H1 (cell line): ENCODE measurements around the gene OR1S1. TPM values are rescaled to one million over a fixed set of nuclear protein-coding genes. Genes with fewer than 3 reads are reported as not detected.

Experiments used
- CTCF ChIA-PET: fragments of 300-600 bp; sonication (Branson Sonifier 250); formaldehyde crosslinking; loops from one replicate; lab custom pipeline; 2021; ENCODE audit not compliant: partially characterized antibody; lab: Charles Lee
- POLR2A ChIA-PET: fragments of 300-600 bp; sonication (Branson Sonifier 250); formaldehyde crosslinking; loops from one replicate; lab custom pipeline; 2021; ENCODE audit warnings: inconsistent platforms; ENCODE audit not compliant: partially characterized antibody; lab: Charles Lee
- DNase-seq, 2 experiments: peaks; one replicate each; pipeline versions ENCODE4 v3.0.0 to v3.0.0-alpha.2; 2010 to 2022; ENCODE audit warnings: low spot score in 2 of 2, low read depth in 1 of 2, mixed read lengths in 1 of 2
- FAIRE-seq: peaks from 2 replicates; lab custom pipeline; 2011; peaks lifted over from hg19 to GRCh38; lab: Jason Lieb, UNC
- H2AFZ ChIP-seq: 2 replicates; pipeline ENCODE4 v1.8.1; 2012; ENCODE audit warnings: low read length, inconsistent platforms
- H2AK5ac ChIP-seq: 2 replicates; pipeline ENCODE4 v1.6.1; 2013; ENCODE audit warnings: low read depth, low read length
- H2BK120ac ChIP-seq: replicated peaks from 2 replicates; pipeline ENCODE3; 2013; ENCODE audit warnings: low read depth, low read length, inconsistent platforms
- H2BK12ac ChIP-seq: 2 replicates; pipeline ENCODE4 v1.6.1; 2013; ENCODE audit warnings: low read depth, low read length
- H2BK15ac ChIP-seq: 2 replicates; pipeline ENCODE4 v1.6.1; 2013; ENCODE audit warnings: low read length
- H2BK20ac ChIP-seq: 2 replicates; pipeline ENCODE4 v1.6.1; 2013; ENCODE audit warnings: low read length
- H2BK5ac ChIP-seq: 2 replicates; pipeline ENCODE4 v1.6.1; 2013; ENCODE audit warnings: low read depth, low read length
- H3K14ac ChIP-seq: 2 replicates; pipeline ENCODE4 v1.6.1; 2013; ENCODE audit warnings: inconsistent platforms; ENCODE audit not compliant: insufficient read length
- H3K18ac ChIP-seq: 2 replicates; pipeline ENCODE4 v1.6.1; 2013; ENCODE audit warnings: low read length; ENCODE audit errors: extremely low read depth
- H3K23ac ChIP-seq: 2 replicates; pipeline ENCODE4 v1.6.1; 2013; ENCODE audit warnings: inconsistent platforms; ENCODE audit not compliant: insufficient read length
- H3K23me2 ChIP-seq: 2 replicates; pipeline ENCODE4 v1.6.1; 2013; ENCODE audit warnings: low read depth, low read length
- H3K27ac ChIP-seq: 2 replicates; pipeline ENCODE4 v1.6.1; 2011; ENCODE audit warnings: low read depth, low read length, inconsistent platforms
- H3K27me3 ChIP-seq, 4 experiments: replicated peaks in 1 of 4; 1 replicate in 1 of 4; 2 replicates in 3 of 4; pipeline versions ENCODE4 v1.6.1 to v1.8.1; 2011 to 2013; ENCODE audit warnings: low read length in 3 of 4, mild to moderate bottlenecking in 3 of 4, inconsistent platforms in 2 of 4, mixed read lengths in 2 of 4, moderate library complexity in 1 of 4; ENCODE audit not compliant: control insufficient read depth in 3 of 4, insufficient read depth in 3 of 4; ENCODE audit errors: extremely low read depth in 1 of 4
- H3K36me3 ChIP-seq, 4 experiments: 2 replicates each; pipeline versions ENCODE4 v1.6.1 to v1.8.1; 2011 to 2013; ENCODE audit warnings: mild to moderate bottlenecking in 4 of 4, low read length in 3 of 4, moderate library complexity in 2 of 4, control low read depth in 1 of 4, inconsistent platforms in 1 of 4; ENCODE audit not compliant: insufficient read depth in 4 of 4, control insufficient read depth in 2 of 4
- H3K4ac ChIP-seq: replicated peaks from 2 replicates; pipeline ENCODE3; 2013; ENCODE audit warnings: low read length, low read depth, mixed read lengths, inconsistent platforms; ENCODE audit not compliant: insufficient read length
- H3K4me1 ChIP-seq, 4 experiments: replicated peaks in 1 of 4; 1 replicate in 1 of 4; 2 replicates in 3 of 4; pipeline versions ENCODE4 v1.6.1 to v1.8.1; 2011 to 2013; ENCODE audit warnings: low read length in 3 of 4, inconsistent platforms in 2 of 4, mixed read lengths in 1 of 4; ENCODE audit not compliant: insufficient read depth in 4 of 4, control insufficient read depth in 3 of 4
- H3K4me2 ChIP-seq, 2 experiments: 2 replicates each; pipeline versions ENCODE4 v1.6.1 to v1.8.1; 2011 to 2013; ENCODE audit warnings: low read depth in 2 of 2, low read length in 2 of 2, control low read depth in 1 of 2, inconsistent platforms in 1 of 2, mild to moderate bottlenecking in 1 of 2; ENCODE audit not compliant: insufficient read depth in 1 of 2
- H3K4me3 ChIP-seq, 4 experiments: fragments of 200-600, 300-600 bp in 1 of 4; sonication (generic), shearing (Covaris generic), sonication (Bioruptor Twin) in 1 of 4; 2 replicates each; pipeline versions ENCODE4 v1.5.1 to v1.8.1; 2011 to 2016; ENCODE audit warnings: low read length in 4 of 4, low read depth in 3 of 4, control low read depth in 2 of 4, inconsistent platforms in 2 of 4, mild to moderate bottlenecking in 2 of 4, mixed read lengths in 1 of 4, moderate library complexity in 1 of 4; ENCODE audit not compliant: insufficient read depth in 2 of 4; ENCODE audit errors: extremely low read depth in 1 of 4
- H3K56ac ChIP-seq: replicated peaks from 2 replicates; pipeline ENCODE3; 2013; ENCODE audit warnings: low read depth, mild to moderate bottlenecking, mixed read lengths, low read length, inconsistent platforms; ENCODE audit not compliant: insufficient read length
- H3K79me1 ChIP-seq: 2 replicates; pipeline ENCODE4 v1.6.1; 2013; ENCODE audit warnings: low read depth, low read length, control low read depth
- H3K79me2 ChIP-seq, 2 experiments: 2 replicates each; pipeline versions ENCODE4 v1.6.1 to v1.8.1; 2012 to 2013; ENCODE audit warnings: low read length in 2 of 2, mild to moderate bottlenecking in 2 of 2, inconsistent platforms in 1 of 2; ENCODE audit not compliant: insufficient read depth in 2 of 2, control insufficient read depth in 1 of 2
- H3K9ac ChIP-seq, 4 experiments: replicated peaks in 1 of 4; 1 replicate in 1 of 4; 2 replicates in 3 of 4; pipeline versions ENCODE4 v1.6.1 to v1.8.1; 2011 to 2013; ENCODE audit warnings: low read depth in 3 of 4, low read length in 3 of 4, control low read depth in 2 of 4, mild to moderate bottlenecking in 2 of 4, moderate library complexity in 2 of 4, inconsistent platforms in 1 of 4; ENCODE audit errors: extremely low read depth in 1 of 4
- H3K9me3 ChIP-seq, 2 experiments: 2 replicates each; pipeline versions ENCODE4 v1.6.1 to v1.8.1; 2012 to 2013; ENCODE audit warnings: mild to moderate bottlenecking in 2 of 2, moderate library complexity in 2 of 2, control low read depth in 1 of 2, inconsistent platforms in 1 of 2, low read depth in 1 of 2, low read length in 1 of 2, mixed read lengths in 1 of 2; ENCODE audit not compliant: insufficient read depth in 2 of 2
- H4K20me1 ChIP-seq, 2 experiments: replicated peaks in 1 of 2; 2 replicates each; pipeline versions ENCODE3 to v1.8.1; 2011 to 2013; ENCODE audit warnings: inconsistent platforms in 2 of 2, low read length in 2 of 2, mild to moderate bottlenecking in 1 of 2; ENCODE audit not compliant: insufficient read depth in 2 of 2, control insufficient read depth in 1 of 2
- H4K5ac ChIP-seq: 2 replicates; pipeline ENCODE4 v1.6.1; 2013; ENCODE audit warnings: low read length, low read depth, mixed read lengths, inconsistent platforms; ENCODE audit not compliant: insufficient read length
- H4K8ac ChIP-seq: 2 replicates; pipeline ENCODE4 v1.8.0; 2013; ENCODE audit warnings: mild to moderate bottlenecking, moderate library complexity, low read length, inconsistent platforms; ENCODE audit not compliant: insufficient read depth; ENCODE audit errors: extremely low read depth
- H4K91ac ChIP-seq: replicated peaks from 2 replicates; pipeline ENCODE3; 2013; ENCODE audit warnings: low read length, mixed read lengths, inconsistent platforms; ENCODE audit not compliant: insufficient read length
- CREB1 ChIP-seq: IDR thresholded peaks from 2 replicates; pipeline ENCODE4 v1.6.1; 2012; ENCODE audit warnings: inconsistent platforms
- GTF2F1 ChIP-seq: IDR thresholded peaks from 2 replicates; pipeline ENCODE4 v1.6.1; 2012; ENCODE audit warnings: low read depth, low read length, improper control_type of control experiment, borderline replicate concordance
- KDM1A ChIP-seq: fragments of 200-600, 300-600 bp; sonication (generic); IDR thresholded peaks from 2 replicates; pipeline ENCODE4 v1.7.1; 2016; ENCODE audit warnings: mild to moderate bottlenecking, low read length, borderline replicate concordance
- POU5F1 ChIP-seq: IDR thresholded peaks from 2 replicates; pipeline ENCODE4 v1.6.1; 2011; ENCODE audit warnings: low read depth, mild to moderate bottlenecking, low read length, moderate library complexity
- RBBP5 ChIP-seq: IDR thresholded peaks from 2 replicates; pipeline ENCODE4 v1.7.1; 2012; ENCODE audit warnings: low read depth, mild to moderate bottlenecking, inconsistent platforms, low read length, moderate library complexity, borderline replicate concordance
- RFX5 ChIP-seq: IDR thresholded peaks from 2 replicates; pipeline ENCODE4 v1.6.1; 2011; ENCODE audit warnings: low read depth, low read length, improper control_type of control experiment, borderline replicate concordance
- YY1 ChIP-seq: IDR thresholded peaks from 2 replicates; pipeline ENCODE4 v1.6.1; 2011; ENCODE audit warnings: low read depth, mild to moderate bottlenecking, low read length
- WGBS, 2 experiments: shearing (Covaris generic) in 1 of 2; methylation state at CpG; one replicate each; pipeline versions ENCODE4 v1.1.6 to v1.1.7; 2013 to 2015; ENCODE audit warnings: low lambda C conversion rate in 2 of 2, mixed read lengths in 2 of 2, inconsistent platforms in 1 of 2, low coverage in 1 of 2, missing lambda C conversion rate in 1 of 2; ENCODE audit not compliant: insufficient replicate concordance in 2 of 2, insufficient coverage in 1 of 2, insufficient read length in 1 of 2; ENCODE audit errors: extremely low coverage in 1 of 2, missing lambda C conversion rate in 1 of 2; 5-methylcytosine and 5-hydroxymethylcytosine counted together
- polyA plus RNA-seq, 7 experiments: library from polyadenylated mRNA; depleted of rRNA in 3 of 7; stranded (reverse) in 5 of 7; unstranded in 2 of 7; fragments of >200 nt in 5 of 7; fragments of 200-250 nt in 2 of 7; gene quantifications; 1 replicate in 5 of 7; 2 replicates in 1 of 7; 4 replicates in 1 of 7; pipeline versions ENCODE4 v1.2.1 to v1.2.3, GENCODE V29; 2011 to 2013; ENCODE audit warnings: missing spikeins in 2 of 7, mixed read lengths in 2 of 7
- total RNA-seq: library from RNA; stranded (reverse); fragmentation: NEBNext Ultra II Directional; extraction: Animal tissue kit (Norgen Biotek cat#: 25700); gene quantifications from 2 replicates; pipeline ENCODE4 v1.2.1, GENCODE V29; 2021

Gene OR1S1
- total and polyA plus RNA-seq, 2 of the 8 experiments (the other 6 are each of a cell fraction or from before 2014, with no cell fraction given): not detected

DNA sequence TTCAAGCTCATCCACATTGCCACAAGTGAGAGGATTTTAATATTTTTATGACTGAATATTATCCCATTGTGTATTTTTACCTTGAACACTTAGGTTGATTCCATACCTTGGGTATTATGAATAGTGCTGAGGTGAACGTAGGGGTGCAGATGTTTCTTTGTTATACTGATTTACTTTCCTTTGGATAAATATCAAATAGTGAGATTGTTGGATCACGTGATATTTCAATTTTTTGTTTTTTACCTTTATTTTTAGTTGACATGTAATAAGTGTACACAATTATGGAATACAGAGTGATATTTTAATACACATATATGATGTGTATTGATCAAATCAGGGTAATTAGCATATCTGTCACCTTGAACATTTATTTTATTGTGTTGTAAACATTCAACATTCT lies 47.5 kb downstream of the OR1S1 start:
- Histone ChIP-seq H3K18ac (no peak overlapping the region), H3K27ac (no peak overlapping the region), H3K79me2 (no peaks in the 10 kb centered on the region), H3K4me1 (no peaks in the 10 kb centered on the region), H3K4me2 (no peak overlapping the region), H3K27me3 (no peaks in the 10 kb centered on the region), H3K9ac (no peak overlapping the region), H3K4ac (no peak overlapping the region), H3K4me3 (no peak overlapping the region), H3K36me3 (no peaks in the 10 kb centered on the region), H3K9me3 (peaks cover 4 to 15% of the 10 kb centered on the region in 2 experiments; a peak in 2 of 4 replicates), H3K23ac (no peak overlapping the region), H3K56ac (no peak overlapping the region), H3K14ac (no peak overlapping the region), H2AK5ac (no peak overlapping the region), H2BK120ac (no peak overlapping the region), H2BK5ac (no peak overlapping the region), H3K23me2 (peaks cover 2% of the 10 kb centered on the region; the same call in 1 of the 2 replicates), H2BK20ac (no peak overlapping the region), H4K91ac (no peak overlapping the region), H2BK15ac (no peak overlapping the region), H4K8ac (no peak overlapping the region), H4K20me1 (no peaks in the 10 kb centered on the region), H2BK12ac (no peak overlapping the region), H2AFZ (no peak overlapping the region), H3K79me1 (no peaks in the 10 kb centered on the region), H4K5ac (no peak overlapping the region)
- 75% methylated on average over 2 of the region's 2 CpGs; no CpG with 5 or more reads in 1 of the 2 experiments for WGBS, 2 experiments
- FAIRE-seq: no peak
- ChIA-PET CTCF (no interaction called here), POLR2A (no interaction called here)
- TF ChIP-seq CREB1: no peak
- TF ChIP-seq KDM1A: no peak
- TF ChIP-seq POU5F1: no peak
- no peak for TF ChIP-seq YY1
- TF ChIP-seq RBBP5: no peak
- TF ChIP-seq RFX5: no peak
- TF ChIP-seq GTF2F1: no peak
- no peak for DNase-seq
